ENCODE measurements around the gene CUL5. TPM values are rescaled to one million over a fixed set of nuclear protein-coding genes. Genes with fewer than 3 reads are reported as not detected.

Gene CUL5
- polyA plus RNA-seq, 4 donors: 41.1 to 47.8 (median 44.1) TPM

Other genes with a start within 250 kb of the CUL5 start
- gene SLC35F2, start 150.1 kb upstream of the CUL5 start, polyA plus RNA-seq (ENCODE audit: insufficient read length in 4 of 4): 10 to 100 TPM; 13.5 to 15.6 (median 14.7) TPM
- gene RAB39A, start 80.5 kb upstream of the CUL5 start, polyA plus RNA-seq (ENCODE audit: insufficient read length in 4 of 4): 1 to 10 TPM in 1 of 4 donors, under 1 TPM in 3; 0.48 to 1.1 (median 0.54) TPM
- gene ACAT1, start 112.7 kb downstream of the CUL5 start, polyA plus RNA-seq (ENCODE audit: insufficient read length in 4 of 4): 100 to 1,000 TPM in 2 of 4 donors, 10 to 100 TPM in 2; 65.1 to 126 (median 93.9) TPM
- gene NPAT, start 213.7 kb downstream of the CUL5 start, polyA plus RNA-seq (ENCODE audit: insufficient read length in 4 of 4): 10 to 100 TPM; 17.4 to 20.0 (median 19.3) TPM
- 100 to 1,000 TPM in 1 of 4 donors, 10 to 100 TPM in 3; 51.4 to 108 (median 68.5) TPM for gene ATM, start 214.2 kb downstream of the CUL5 start, polyA plus RNA-seq (ENCODE audit: insufficient read length in 4 of 4)

All from left renal cortex interstitium (tissue), 4 donors.